ENCODE results near the gene KLHL14. TPM values are rescaled to one million over a fixed set of nuclear protein-coding genes. Genes with fewer than 3 reads are reported as not detected.
A peak's percentile ranks its signal among the peaks of the same experiment; 100 is the strongest.

KLHL14 gene, protein sequence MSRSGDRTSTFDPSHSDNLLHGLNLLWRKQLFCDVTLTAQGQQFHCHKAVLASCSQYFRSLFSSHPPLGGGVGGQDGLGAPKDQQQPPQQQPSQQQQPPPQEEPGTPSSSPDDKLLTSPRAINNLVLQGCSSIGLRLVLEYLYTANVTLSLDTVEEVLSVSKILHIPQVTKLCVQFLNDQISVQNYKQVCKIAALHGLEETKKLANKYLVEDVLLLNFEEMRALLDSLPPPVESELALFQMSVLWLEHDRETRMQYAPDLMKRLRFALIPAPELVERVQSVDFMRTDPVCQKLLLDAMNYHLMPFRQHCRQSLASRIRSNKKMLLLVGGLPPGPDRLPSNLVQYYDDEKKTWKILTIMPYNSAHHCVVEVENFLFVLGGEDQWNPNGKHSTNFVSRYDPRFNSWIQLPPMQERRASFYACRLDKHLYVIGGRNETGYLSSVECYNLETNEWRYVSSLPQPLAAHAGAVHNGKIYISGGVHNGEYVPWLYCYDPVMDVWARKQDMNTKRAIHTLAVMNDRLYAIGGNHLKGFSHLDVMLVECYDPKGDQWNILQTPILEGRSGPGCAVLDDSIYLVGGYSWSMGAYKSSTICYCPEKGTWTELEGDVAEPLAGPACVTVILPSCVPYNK
- total RNA-seq (2021; ENCODE audit: unreplicated experiment) (6.7 TPM), Bru-seq, nascent RNA (percentile 64 among the genes with signal in this experiment), BruChase-seq, experiment 1, labeled RNA remaining after a 2-hour chase (percentile 52 among the genes with signal in this experiment), BruChase-seq, experiment 2, labeled RNA remaining after a 6-hour chase (percentile 45 among the genes with signal in this experiment)
- polyA plus RNA-seq (2012; ENCODE audit: insufficient read length): 18.5 TPM
- long read RNA-seq, partial matches to known transcripts: 9 of 16 reads
- long read RNA-seq, other reads (novel, unspliced or antisense): 7 of 16 reads

DNA sequence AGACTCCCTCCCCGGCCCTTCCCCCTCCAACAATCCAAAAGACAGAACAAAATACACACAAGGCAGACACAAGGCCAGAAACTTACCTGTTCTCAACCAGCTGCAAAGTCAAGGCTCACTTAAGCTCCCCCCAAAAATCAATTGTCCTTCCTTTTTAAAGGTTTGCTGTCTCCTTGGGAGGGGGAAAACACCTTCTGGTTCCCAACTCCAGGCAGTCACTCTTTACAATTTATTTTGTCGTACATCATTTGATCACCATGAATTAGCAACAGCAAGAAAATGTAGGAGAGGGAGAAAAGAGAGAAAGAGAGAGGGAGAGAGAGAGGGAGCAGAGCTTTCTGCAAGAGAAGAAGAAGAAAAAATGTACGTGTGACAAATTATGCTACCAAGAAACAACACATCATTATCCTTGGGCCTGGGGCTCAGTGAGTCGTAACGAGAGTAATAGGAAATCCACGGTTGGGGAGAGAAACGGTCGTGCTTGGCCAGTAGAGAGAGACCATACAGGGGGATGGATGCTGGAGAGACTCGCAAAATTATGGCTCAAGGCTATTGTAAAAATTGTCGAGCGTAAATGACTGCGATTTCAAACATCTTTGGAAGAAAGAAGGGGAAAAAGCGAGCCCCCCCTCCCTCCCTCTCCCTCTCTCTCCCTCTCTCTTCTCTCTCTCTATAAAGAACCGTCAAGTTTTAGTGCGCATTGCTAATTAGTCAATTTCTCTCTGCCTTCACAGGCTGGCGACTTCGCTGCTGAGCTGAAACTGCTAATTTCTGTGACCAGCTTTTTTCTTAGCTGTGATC lies at the start of gene KLHL14:
KLHL14 (minus strand) TSS at position 443 of the 801 bp plus-strand sequence. CDS start 2,432 bp downstream, outside the sequence.
- H3K27me3 ChIP-seq (ENCODE audit: control insufficient read depth, insufficient read depth, low read length): no peaks in the 10 kb centered on the region
- H3K4me1 ChIP-seq (ENCODE audit: control insufficient read depth, insufficient read depth, low read length): peaks cover 11% of the 10 kb centered on the region
- H3K36me3 ChIP-seq (ENCODE audit: control insufficient read depth, insufficient read depth, low read length): no peaks in the 10 kb centered on the region
- CTCF ChIA-PET: interaction anchor here (0.7 kb wide), 1 partner anchor 725 kb away, joined by 10 read pairs; no protein-coding TSS in a partner anchor
- H3K27ac ChIP-seq (ENCODE audit: low read length): peak within 1 kb of the TSS; percentile 76
- in situ Hi-C loops (cut with HindIII; ENCODE audit: low pct_unique_long_range_greater_than_20kb, low sequenced_read_pairs) (no loop called here), intact Hi-C loops (cut with micrococcal nuclease; ENCODE audit: unreplicated experiment) (no loop called here)
- ATAC-seq (no peak), DNase-seq (ENCODE audit: low read depth, low spot score) (no peak)
- H3K4me3 ChIP-seq (ENCODE audit: low read depth in 2 of 2, low read length in 2 of 2): peak within 1 kb of the TSS; percentile 43 to 77
- TF ChIP-seq, protein P1, sequence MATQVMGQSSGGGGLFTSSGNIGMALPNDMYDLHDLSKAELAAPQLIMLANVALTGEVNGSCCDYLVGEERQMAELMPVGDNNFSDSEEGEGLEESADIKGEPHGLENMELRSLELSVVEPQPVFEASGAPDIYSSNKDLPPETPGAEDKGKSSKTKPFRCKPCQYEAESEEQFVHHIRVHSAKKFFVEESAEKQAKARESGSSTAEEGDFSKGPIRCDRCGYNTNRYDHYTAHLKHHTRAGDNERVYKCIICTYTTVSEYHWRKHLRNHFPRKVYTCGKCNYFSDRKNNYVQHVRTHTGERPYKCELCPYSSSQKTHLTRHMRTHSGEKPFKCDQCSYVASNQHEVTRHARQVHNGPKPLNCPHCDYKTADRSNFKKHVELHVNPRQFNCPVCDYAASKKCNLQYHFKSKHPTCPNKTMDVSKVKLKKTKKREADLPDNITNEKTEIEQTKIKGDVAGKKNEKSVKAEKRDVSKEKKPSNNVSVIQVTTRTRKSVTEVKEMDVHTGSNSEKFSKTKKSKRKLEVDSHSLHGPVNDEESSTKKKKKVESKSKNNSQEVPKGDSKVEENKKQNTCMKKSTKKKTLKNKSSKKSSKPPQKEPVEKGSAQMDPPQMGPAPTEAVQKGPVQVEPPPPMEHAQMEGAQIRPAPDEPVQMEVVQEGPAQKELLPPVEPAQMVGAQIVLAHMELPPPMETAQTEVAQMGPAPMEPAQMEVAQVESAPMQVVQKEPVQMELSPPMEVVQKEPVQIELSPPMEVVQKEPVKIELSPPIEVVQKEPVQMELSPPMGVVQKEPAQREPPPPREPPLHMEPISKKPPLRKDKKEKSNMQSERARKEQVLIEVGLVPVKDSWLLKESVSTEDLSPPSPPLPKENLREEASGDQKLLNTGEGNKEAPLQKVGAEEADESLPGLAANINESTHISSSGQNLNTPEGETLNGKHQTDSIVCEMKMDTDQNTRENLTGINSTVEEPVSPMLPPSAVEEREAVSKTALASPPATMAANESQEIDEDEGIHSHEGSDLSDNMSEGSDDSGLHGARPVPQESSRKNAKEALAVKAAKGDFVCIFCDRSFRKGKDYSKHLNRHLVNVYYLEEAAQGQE (IDR thresholded peaks at IDR 0.05; ENCODE audit: insufficient read depth in 1 of 2, low read depth in 2 of 2, low read length in 1 of 2): no peak
- TF ChIP-seq SIN3A (IDR thresholded peaks at IDR 0.05; ENCODE audit: borderline replicate concordance, insufficient read depth, low read depth, low read length): no peak
- TF ChIP-seq TCF7L2 (IDR thresholded peaks at IDR 0.05; ENCODE audit: low read depth, low read length): no peak
- TF ChIP-seq, protein P2, sequence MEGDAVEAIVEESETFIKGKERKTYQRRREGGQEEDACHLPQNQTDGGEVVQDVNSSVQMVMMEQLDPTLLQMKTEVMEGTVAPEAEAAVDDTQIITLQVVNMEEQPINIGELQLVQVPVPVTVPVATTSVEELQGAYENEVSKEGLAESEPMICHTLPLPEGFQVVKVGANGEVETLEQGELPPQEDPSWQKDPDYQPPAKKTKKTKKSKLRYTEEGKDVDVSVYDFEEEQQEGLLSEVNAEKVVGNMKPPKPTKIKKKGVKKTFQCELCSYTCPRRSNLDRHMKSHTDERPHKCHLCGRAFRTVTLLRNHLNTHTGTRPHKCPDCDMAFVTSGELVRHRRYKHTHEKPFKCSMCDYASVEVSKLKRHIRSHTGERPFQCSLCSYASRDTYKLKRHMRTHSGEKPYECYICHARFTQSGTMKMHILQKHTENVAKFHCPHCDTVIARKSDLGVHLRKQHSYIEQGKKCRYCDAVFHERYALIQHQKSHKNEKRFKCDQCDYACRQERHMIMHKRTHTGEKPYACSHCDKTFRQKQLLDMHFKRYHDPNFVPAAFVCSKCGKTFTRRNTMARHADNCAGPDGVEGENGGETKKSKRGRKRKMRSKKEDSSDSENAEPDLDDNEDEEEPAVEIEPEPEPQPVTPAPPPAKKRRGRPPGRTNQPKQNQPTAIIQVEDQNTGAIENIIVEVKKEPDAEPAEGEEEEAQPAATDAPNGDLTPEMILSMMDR (IDR thresholded peaks at IDR 0.05): no peak
- no peak for TF ChIP-seq POLR2AphosphoS5 (IDR thresholded peaks at IDR 0.05; ENCODE audit: low read depth, low read length)
- no peaks in the 10 kb centered on the region for H3K9me3 ChIP-seq (ENCODE audit: control insufficient read depth, insufficient read depth, low read depth, low read length)
- POLR2A ChIA-PET: interaction anchor here (0.6 to 0.8 kb wide), 3 partner anchors 16 to 122 kb away, joined by 5 to 8 read pairs (median 5); no protein-coding TSS in a partner anchor
- BruUV-seq (replicated peaks): no TSS peak

DNA sequence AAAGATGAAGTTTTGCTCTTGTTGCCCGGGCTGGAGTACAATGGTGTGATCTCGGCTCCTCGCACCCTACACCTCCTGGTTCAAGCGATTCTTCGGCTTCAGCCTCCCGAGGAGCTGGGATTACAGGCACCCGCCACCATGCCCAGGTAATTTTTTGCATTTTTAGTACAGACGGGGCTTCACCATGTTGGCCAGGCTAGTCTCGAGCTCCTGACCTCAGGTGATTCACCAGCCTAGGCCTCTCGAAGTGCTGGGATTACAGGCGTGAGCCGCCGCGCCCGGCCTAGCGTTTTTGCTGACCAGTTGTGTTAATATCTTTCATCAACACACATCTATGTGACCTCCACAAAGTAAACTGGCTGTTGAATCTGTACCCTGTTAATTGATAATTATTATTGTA lies 49.4 kb upstream of the KLHL14 start:
- no peaks in the 10 kb centered on the region for H3K36me3 ChIP-seq (ENCODE audit: control insufficient read depth, insufficient read depth, low read length)
- no peak overlapping the region for H3K27ac ChIP-seq (ENCODE audit: low read length)
- no TSS peak for BruUV-seq (replicated peaks)
- ATAC-seq (no peak), DNase-seq (ENCODE audit: low read depth, low spot score) (no peak)
- TF ChIP-seq SIN3A (IDR thresholded peaks at IDR 0.05; ENCODE audit: borderline replicate concordance, insufficient read depth, low read depth, low read length) (no peak), TCF7L2 (IDR thresholded peaks at IDR 0.05; ENCODE audit: low read depth, low read length) (no peak)
- H3K4me3 ChIP-seq (ENCODE audit: low read depth in 2 of 2, low read length in 2 of 2): no peak overlapping the region
- no peaks in the 10 kb centered on the region for H3K4me1 ChIP-seq (ENCODE audit: control insufficient read depth, insufficient read depth, low read length)
- in situ Hi-C loops (cut with HindIII; ENCODE audit: low pct_unique_long_range_greater_than_20kb, low sequenced_read_pairs) (no loop called here), intact Hi-C loops (cut with micrococcal nuclease; ENCODE audit: unreplicated experiment) (no loop called here)
- CTCF ChIA-PET: no interaction called here
- POLR2A ChIA-PET: no interaction called here
- no peaks in the 10 kb centered on the region for H3K27me3 ChIP-seq (ENCODE audit: control insufficient read depth, insufficient read depth, low read length)
- no peaks in the 10 kb centered on the region for H3K9me3 ChIP-seq (ENCODE audit: control insufficient read depth, insufficient read depth, low read depth, low read length)
